ENCODE results near the gene TMC6.

Gene TMC6

GRCh38 chr17:78063489-78063888 is 65.1 kb downstream of the TMC6 start:
- Histone ChIP-seq H3K9me3 (ENCODE audit: low read length) (no peaks in the 10 kb centered on the region), H3K27me3 (ENCODE audit: insufficient read depth, low read length) (no peaks in the 10 kb centered on the region), H3K36me3 (ENCODE audit: insufficient read depth, low read length) (peaks cover 32% of the 10 kb centered on the region), H2AFZ (ENCODE audit: low read depth, low read length) (no peak overlapping the region), H3K4me1 (ENCODE audit: insufficient read depth, low read length) (no peaks in the 10 kb centered on the region), H3K4me3 (ENCODE audit: low read length) (no peak overlapping the region)

GRCh38 chr17:78062596-78062995 is 66.0 kb downstream of the TMC6 start:
- no peaks in the 10 kb centered on the region for H3K9me3 ChIP-seq (ENCODE audit: low read length)
- no peaks in the 10 kb centered on the region for H3K27me3 ChIP-seq (ENCODE audit: insufficient read depth, low read length)
- H3K4me3 ChIP-seq (ENCODE audit: low read length), result no peak overlapping the region
- peaks cover 27% of the 10 kb centered on the region for H3K36me3 ChIP-seq (ENCODE audit: insufficient read depth, low read length)
- no peak overlapping the region for H2AFZ ChIP-seq (ENCODE audit: low read depth, low read length)
- peaks cover 5% of the 10 kb centered on the region for H3K4me1 ChIP-seq (ENCODE audit: insufficient read depth, low read length)

Data from neuron (in vitro differentiated cells).